GM19193 (cell line): ENCODE data around the gene ARL6IP6.

Source experiments
- POLR2A ChIP-seq: IDR thresholded peaks from 4 replicates; pipeline ENCODE4 v1.6.1; 2011; ENCODE audit not compliant: insufficient read depth, insufficient read length; ENCODE audit errors: extremely low read depth

The ARL6IP6 gene

GRCh38 chr2:152718076-152718908 is at the start of gene ARL6IP6:
Gene ARL6IP6, plus strand, starts transcription at chr2:152718620. Its CDS starts 5 bp downstream, at chr2:152718625.
- peak; percentile 91 for TF ChIP-seq POLR2A

GRCh38 chr2:152674334-152674733 is 44.1 kb upstream of the ARL6IP6 start:
- TF ChIP-seq POLR2A = no peak

- TF ChIP-seq POLR2A = no peak
Measured at GRCh38 chr2:152676461-152676860, 42.0 kb upstream of the ARL6IP6 start.

GRCh38 chr2:152678808-152679207 is 39.6 kb upstream of the ARL6IP6 start:
- TF ChIP-seq POLR2A = no peak

- no peak for TF ChIP-seq POLR2A
Measured at GRCh38 chr2:152682663-152683062, 35.8 kb upstream of the ARL6IP6 start.

GRCh38 chr2:152683400-152683799 is 35.0 kb upstream of the ARL6IP6 start:
- TF ChIP-seq POLR2A = no peak

DNA sequence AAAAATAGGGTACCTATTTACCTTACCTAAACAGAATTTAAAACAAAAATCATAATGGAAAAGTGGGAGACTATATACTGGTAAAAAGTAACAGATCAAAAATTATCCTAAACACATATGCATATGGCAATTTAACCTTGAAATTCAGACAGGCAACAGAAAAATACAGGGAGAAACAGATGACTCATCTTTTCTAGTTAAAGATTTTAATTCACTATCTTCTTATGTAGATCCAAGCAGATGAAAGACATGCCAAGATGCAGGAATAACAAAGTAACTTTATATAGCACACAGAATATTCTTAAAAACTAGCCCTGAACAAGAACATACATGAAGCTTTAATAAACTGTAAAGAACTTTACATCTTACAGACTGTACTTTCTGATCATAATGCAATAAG is 32.1 kb upstream of the ARL6IP6 start:
- no peak for TF ChIP-seq POLR2A

DNA sequence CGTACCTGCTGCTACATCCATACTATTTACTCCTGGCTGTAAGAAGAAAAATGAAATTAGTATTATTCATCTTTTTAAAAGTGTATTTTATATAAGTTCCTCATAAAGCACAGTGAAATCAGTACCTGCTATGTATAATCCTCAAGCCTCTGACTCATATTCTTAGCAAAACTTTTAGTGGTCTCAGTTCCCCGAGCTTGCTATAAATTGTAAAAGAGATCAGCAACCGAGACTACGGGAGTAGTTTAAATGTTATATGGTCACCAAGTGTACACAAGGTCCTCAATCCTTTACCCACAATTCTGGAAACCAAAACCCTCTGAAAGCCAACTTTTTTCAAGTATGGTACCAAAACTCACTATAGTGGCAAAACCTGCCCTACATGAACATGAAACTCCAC is 25.4 kb upstream of the ARL6IP6 start:
- no peak for TF ChIP-seq POLR2A

- no peak for TF ChIP-seq POLR2A
Measured at GRCh38 chr2:152694161-152694661, 24.2 kb upstream of the ARL6IP6 start.

DNA sequence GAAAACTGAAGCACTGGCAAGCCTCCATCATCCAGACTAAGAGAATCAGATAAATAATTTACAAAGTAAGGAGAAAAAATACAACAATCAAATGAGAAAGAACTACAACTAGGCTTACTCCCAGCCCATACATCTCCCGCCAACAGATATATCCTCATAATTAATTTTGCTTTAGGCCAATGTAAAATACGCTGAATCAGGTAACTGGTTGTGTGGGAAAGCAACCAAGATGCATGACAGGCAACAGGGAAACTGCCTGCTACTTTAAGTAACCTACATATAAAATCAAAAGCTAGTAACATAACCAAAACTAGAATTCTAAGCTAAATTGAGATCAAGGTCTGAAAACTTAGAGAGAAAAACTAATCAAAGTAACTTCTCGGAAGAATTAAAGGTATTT is 22.7 kb upstream of the ARL6IP6 start:
- TF ChIP-seq POLR2A = no peak

GRCh38 chr2:152696476-152696875 is 21.9 kb upstream of the ARL6IP6 start:
- no peak for TF ChIP-seq POLR2A

GRCh38 chr2:152701198-152701597 is 17.2 kb upstream of the ARL6IP6 start:
- no peak for TF ChIP-seq POLR2A

DNA sequence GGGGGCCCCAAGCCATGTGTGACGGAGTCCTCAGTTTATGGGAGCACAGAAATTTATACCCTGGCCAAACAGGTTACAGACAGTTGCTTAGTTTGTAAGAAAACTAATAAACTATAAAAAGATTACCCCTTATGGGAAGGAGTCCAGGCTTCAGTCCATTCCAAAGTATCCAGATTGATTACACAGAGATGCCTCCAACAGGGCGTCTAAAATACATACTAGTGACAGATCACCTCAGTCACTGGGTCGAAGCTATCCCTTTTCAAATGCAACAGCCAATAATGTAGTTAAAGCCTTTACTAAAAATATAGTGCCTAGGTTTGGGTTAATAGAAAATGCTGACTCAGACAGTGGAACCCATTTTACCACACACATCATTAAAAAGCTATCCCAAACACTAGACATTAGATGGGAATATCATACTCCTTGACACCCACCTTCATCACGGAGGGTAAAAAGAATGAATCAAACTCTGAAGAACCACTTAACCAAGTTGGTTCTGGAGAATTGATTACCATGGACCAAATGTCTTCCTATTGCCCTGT is 11.9 kb upstream of the ARL6IP6 start:
- no peak for TF ChIP-seq POLR2A

DNA sequence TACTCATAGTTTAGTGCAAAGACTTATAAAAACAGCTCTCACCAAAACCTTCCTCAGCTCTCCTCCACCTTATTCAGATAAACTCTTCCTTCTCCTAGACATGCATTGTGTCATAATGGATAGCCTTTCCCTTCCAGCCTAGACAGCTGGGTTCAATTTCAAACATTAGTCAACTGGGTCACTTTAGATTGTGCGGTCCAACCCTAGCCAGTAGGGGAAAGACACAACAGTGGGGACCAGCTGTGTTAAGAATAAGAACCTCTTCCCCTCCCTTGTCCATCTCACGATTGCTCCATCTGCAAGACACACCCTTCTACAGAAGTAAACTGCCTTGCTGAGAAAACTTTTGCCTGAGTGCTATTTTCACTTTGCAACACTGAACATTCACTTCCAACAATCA is 9.7 kb upstream of the ARL6IP6 start:
- no peak for TF ChIP-seq POLR2A

DNA sequence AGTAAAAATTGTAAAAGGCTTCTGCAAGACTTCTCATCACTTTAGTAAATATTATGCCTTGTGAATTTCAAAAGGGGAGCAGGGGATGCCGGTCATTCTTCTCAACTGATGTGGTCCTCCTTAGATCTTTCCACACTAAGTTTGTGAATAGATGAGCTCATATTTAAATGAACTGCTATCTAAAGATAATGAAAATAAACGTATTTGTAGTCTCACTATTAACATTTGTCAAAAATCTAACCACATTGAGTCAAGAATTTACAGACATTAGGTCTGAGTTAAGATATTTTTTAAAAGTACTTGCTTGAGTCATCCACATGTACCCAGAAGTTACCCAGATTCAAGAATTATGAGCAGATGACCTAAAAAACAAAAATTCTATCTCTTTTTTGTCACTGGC is 7.7 kb upstream of the ARL6IP6 start:
- TF ChIP-seq POLR2A = no peak

DNA sequence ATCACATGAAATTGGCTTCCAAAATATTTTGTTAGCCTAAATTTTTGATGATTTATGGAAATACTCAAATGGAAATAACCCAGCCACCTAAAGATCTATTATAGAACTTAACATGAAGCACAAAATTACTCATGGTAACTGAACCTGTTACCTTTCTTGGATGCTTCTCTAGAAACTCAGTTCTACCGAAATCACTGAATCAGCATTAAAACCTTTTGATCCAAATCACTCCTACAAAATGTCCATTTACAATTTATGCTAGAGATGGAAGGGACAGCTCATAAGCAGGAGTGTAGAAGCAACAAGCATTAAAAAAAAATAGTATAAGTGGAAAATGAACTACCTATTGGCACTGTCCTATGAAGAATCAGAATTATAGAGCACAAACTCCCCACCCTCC is 3.3 kb upstream of the ARL6IP6 start:
- no peak for TF ChIP-seq POLR2A

DNA sequence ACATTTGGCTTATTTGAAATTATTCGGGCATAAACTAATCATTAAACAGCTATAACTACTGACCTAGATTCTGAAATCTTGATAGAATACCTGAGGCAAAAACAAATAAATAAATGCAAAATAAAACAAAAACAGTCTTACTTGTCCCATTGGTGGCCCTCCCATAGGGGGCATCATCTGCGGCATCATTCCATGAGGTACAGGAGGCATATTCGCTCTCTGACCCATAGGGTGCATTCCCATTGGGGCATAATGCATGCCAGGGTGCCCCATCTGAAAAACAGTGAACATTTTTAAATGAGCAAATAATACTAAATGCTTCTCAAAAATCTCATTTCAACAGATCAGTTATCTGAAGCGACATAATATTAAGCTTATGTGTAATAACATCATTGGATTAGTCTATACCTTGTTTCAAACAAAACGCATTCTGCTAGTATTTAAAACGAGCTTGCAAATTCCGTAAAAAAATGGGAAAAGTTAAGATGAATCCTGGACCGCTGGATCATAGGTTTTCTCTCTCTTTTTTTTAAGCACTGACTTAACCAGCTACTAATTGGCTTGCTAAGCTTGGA is 2.5 kb upstream of the ARL6IP6 start:
- TF ChIP-seq POLR2A = no peak

DNA sequence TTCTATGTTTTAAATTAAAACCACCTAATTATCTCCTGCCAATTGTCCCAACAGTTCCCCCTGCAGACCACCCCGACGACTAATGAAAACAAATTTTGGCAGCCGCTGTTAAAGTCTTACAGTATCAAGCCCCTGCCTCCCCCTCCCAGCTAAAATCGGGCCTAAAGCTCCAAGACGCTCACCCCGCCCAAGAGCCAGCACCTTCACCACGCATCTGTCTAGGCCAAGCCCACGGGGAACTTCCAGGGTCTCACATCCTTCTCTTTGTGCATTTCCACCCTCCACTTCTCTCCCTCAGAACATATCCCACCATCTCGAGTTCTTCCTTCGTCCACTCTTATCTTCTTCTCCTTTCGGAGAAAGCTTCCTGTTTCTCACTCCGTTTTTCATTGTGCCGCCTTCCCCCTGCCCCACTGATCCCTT is 1.6 kb upstream of the ARL6IP6 start:
- no peak for TF ChIP-seq POLR2A
